Gastrocnemius medialis (tissue), 4 donors: ENCODE measurements around the gene NXT1. TPM values are rescaled to one million over a fixed set of nuclear protein-coding genes. Genes with fewer than 3 reads are reported as not detected.
A peak's percentile ranks its signal among the peaks of the same experiment; 100 is the strongest.

Experiments used
- ATAC-seq, 2 donors: fragments of 150-250 bp; one replicate each; pipeline ENCODE4 v1.9.1; 2016
- DNase-seq, 2 donors: peaks; one replicate each; pipeline ENCODE4 v3.0.0-alpha.2; 2019
- H3K27ac ChIP-seq, 4 donors: fragments of 200-600 bp; sonication (generic); 1 replicate in 1 of 4; 2 replicates in 3 of 4; pipeline ENCODE4 v1.5.1; 2016 to 2018; ENCODE audit warnings: mild to moderate bottlenecking in 2 of 4, moderate library complexity in 1 of 4
- H3K27me3 ChIP-seq, 3 donors: fragments of 200-600 bp; sonication (generic) in 2 of 3; 1 replicate in 1 of 3; 2 replicates in 2 of 3; pipeline versions ENCODE4 v1.5.1 to v1.6.0; 2016 to 2019; ENCODE audit warnings: mild to moderate bottlenecking in 1 of 3, moderate library complexity in 1 of 3
- H3K36me3 ChIP-seq, 2 donors: fragments of 200-600 bp; sonication (generic) in 1 of 2; one replicate each; pipeline ENCODE4 v1.5.1; 2017 to 2018
- H3K4me1 ChIP-seq, 2 donors: fragments of 200-600 bp; sonication (generic) in 1 of 2; one replicate each; pipeline ENCODE4 v1.5.1; 2016 to 2017; ENCODE audit warnings: mild to moderate bottlenecking in 2 of 2
- H3K4me3 ChIP-seq, 4 donors: fragments of 200-600 bp; sonication (generic) in 3 of 4; 1 replicate in 1 of 4; 2 replicates in 3 of 4; pipeline ENCODE4 v1.5.1; 2016 to 2019; ENCODE audit warnings: mild to moderate bottlenecking in 2 of 4
- H3K9me3 ChIP-seq, 3 donors: fragments of 200-600 bp; sonication (generic) in 2 of 3; 1 replicate in 1 of 3; 2 replicates in 2 of 3; pipeline ENCODE4 v1.5.1; 2016 to 2019
- CTCF ChIP-seq, 5 experiments: fragments of 450-650 bp in 3 of 5; fragments of 200-600 bp in 2 of 5; sonication (generic) in 2 of 5; IDR thresholded peaks in 4 of 5; conservative IDR thresholded peaks in 1 of 5; 1 replicate in 4 of 5; 2 replicates in 1 of 5; pipeline ENCODE4 v1.5.1; 2016 to 2019; ENCODE audit warnings: antibody characterized with exemption in 5 of 5, mild to moderate bottlenecking in 3 of 5, moderate library complexity in 3 of 5
- POLR2A ChIP-seq, 2 donors: fragments of 450-650 bp; IDR thresholded peaks; one replicate each; pipeline ENCODE4 v1.6.1; 2017; ENCODE audit warnings: antibody characterized with exemption in 2 of 2, mild to moderate bottlenecking in 2 of 2, moderate library complexity in 2 of 2
- in situ Hi-C, 4 donors: fragments of 200-750 bp; cut with MboI; loops; one replicate each; pipeline versions ENCODE4 v1.15.0 to v1.8.0; 2017; ENCODE audit warnings: low sequenced_read_pairs in 4 of 4
- intact Hi-C: fragments of 100-400 bp; cut with DNase I; formaldehyde crosslinking; loops from one replicate; pipeline ENCODE4 v1.15.1; 2023; ENCODE audit warnings: low total_unique reads
- total RNA-seq, 4 donors: library from RNA; depleted of rRNA; stranded (reverse); fragments of >200 nt; gene quantifications; one replicate each; pipeline versions ENCODE4 v1.1.0 to v1.2.3, GENCODE V29; 2016

The NXT1 gene
- total RNA-seq, 4 donors from 2014 or later: 15.2 to 17.9 (median 15.9) TPM

GRCh38 chr20:23369072-23369823 is 18.7 kb downstream of the NXT1 start:
- no peak for DNase-seq
- peak overlapping the region in 3 of 4 donors; percentile 29 to 45 (median 32) for H3K27ac ChIP-seq
- intact Hi-C loops (no loop called here), in situ Hi-C loops (loop anchor here in 2 of 4 donors (10.0 kb wide), 1 partner anchor 266 kb away; the partner anchor contains the start of gene CST3 (in 2 of the 2))
- no peak for ATAC-seq
- TF ChIP-seq CTCF (IDR thresholded peaks at IDR 0.05 in 4 of 5, conservative IDR thresholded peaks at IDR 0.05 in 1 of 5) (no peak), POLR2A (IDR thresholded peaks at IDR 0.05) (no peak)
- H3K4me1 ChIP-seq: peaks cover 38 to 39% of the 10 kb centered on the region in 2 donors
- no peaks in the 10 kb centered on the region for H3K9me3 ChIP-seq
- H3K27me3 ChIP-seq: no peaks in the 10 kb centered on the region
- H3K36me3 ChIP-seq: peaks cover 0 to 55% of the 10 kb centered on the region in 2 donors
- H3K4me3 ChIP-seq: no peak overlapping the region

GRCh38 chr20:23370274-23370673 is 19.7 kb downstream of the NXT1 start:
- ATAC-seq (no peak), DNase-seq (no peak)
- TF ChIP-seq CTCF (IDR thresholded peaks at IDR 0.05 in 4 of 5, conservative IDR thresholded peaks at IDR 0.05 in 1 of 5): no peak
- Histone ChIP-seq H3K27me3 (no peaks in the 10 kb centered on the region), H3K36me3 (peaks cover 0 to 51% of the 10 kb centered on the region in 2 donors), H3K4me3 (no peak overlapping the region), H3K9me3 (no peaks in the 10 kb centered on the region), H3K27ac (peak overlapping the region; percentile 50 to 72 (median 67)), H3K4me1 (peaks cover 38 to 39% of the 10 kb centered on the region in 2 donors)
- in situ Hi-C loops: no loop called here
- intact Hi-C loops: no loop called here

- H3K27ac ChIP-seq: peak overlapping the region; percentile 50 to 72 (median 67)
- in situ Hi-C loops: no loop called here
- DNase-seq (no peak), ATAC-seq (peak in 1 of 2 donors; percentile 49)
- intact Hi-C loops: no loop called here
- no peaks in the 10 kb centered on the region for H3K27me3 ChIP-seq
- H3K9me3 ChIP-seq: no peaks in the 10 kb centered on the region
- peaks cover 0 to 56% of the 10 kb centered on the region in 2 donors for H3K36me3 ChIP-seq
- no peak overlapping the region for H3K4me3 ChIP-seq
- peaks cover 35 to 38% of the 10 kb centered on the region in 2 donors for H3K4me1 ChIP-seq
- no peak for TF ChIP-seq POLR2A (IDR thresholded peaks at IDR 0.05)
- TF ChIP-seq CTCF (IDR thresholded peaks at IDR 0.05 in 4 of 5, conservative IDR thresholded peaks at IDR 0.05 in 1 of 5): no peak
These were observed 20.3 kb downstream of the NXT1 start for GRCh38 chr20:23370873-23371272.

- peaks cover 0 to 62% of the 10 kb centered on the region in 2 donors for H3K36me3 ChIP-seq
- in situ Hi-C loops: no loop called here
- H3K27ac ChIP-seq: peak overlapping the region; percentile 50 to 72 (median 67)
- H3K4me3 ChIP-seq: no peak overlapping the region
- ATAC-seq: peak in 1 of 2 donors; percentile 18
- TF ChIP-seq POLR2A (IDR thresholded peaks at IDR 0.05) (no peak), CTCF (IDR thresholded peaks at IDR 0.05 in 4 of 5, conservative IDR thresholded peaks at IDR 0.05 in 1 of 5) (no peak)
- H3K27me3 ChIP-seq: no peaks in the 10 kb centered on the region
- peaks cover 29 to 31% of the 10 kb centered on the region in 2 donors for H3K4me1 ChIP-seq
- no peak for DNase-seq
- no peaks in the 10 kb centered on the region for H3K9me3 ChIP-seq
- intact Hi-C loops: no loop called here
These were observed 20.9 kb downstream of the NXT1 start for GRCh38 chr20:23371496-23371895.
